ENCODE results near the gene IFNAR1.
"Not testable (repeated sequence)": the region's sequence is repeated elsewhere in the genome, so short reads cannot be mapped to it uniquely, and the experiment has no call there.

The IFNAR1 gene

GRCh38 chr21:33308586-33309490, 15.9 kb upstream of the IFNAR1 start:
- DNase-seq: no peak

DNA sequence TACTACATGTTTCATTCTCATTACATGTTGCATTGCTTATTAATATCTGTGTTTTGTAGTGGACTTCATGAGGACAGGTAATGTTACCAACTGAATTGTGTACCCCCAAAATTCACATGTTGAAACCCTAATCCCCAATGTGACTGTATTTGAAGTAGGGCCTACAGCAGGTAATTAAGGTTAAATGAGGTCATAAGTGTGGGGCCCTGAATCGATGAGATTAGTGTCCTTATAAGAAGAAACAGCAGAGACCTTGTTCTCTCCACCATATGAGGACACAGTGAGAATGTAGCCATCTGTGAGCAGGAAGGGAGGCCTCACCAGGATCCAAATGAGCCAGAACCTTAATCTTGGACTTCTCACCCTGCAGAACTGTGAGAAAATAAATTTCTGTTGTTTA, 15.0 kb upstream of the IFNAR1 start:
- no peak for DNase-seq

- no peak for DNase-seq
Observed at GRCh38 chr21:33312121-33312520, 12.6 kb upstream of the IFNAR1 start.

DNA sequence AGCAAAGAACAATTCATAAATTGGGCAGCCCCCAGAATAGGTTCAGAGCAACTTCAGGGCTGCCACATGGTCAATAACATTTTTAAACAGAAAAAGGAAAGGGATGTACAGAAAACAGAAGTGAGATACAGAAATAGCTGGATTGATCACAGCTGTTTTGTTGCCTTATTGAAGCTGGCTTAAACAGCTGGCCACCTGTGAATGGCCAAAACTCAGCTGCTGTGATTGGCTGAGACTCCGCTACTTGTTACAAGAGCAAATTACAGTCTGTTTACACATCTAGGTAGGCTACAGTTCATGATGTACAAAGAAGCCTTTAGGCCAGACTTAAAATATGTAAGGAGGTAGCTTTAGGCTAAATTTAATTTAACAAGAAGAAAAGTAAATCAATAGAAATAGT, 11.6 kb upstream of the IFNAR1 start:
- no peak for DNase-seq

- no peak for DNase-seq
Observed at GRCh38 chr21:33313611-33314010, 11.2 kb upstream of the IFNAR1 start.

DNA sequence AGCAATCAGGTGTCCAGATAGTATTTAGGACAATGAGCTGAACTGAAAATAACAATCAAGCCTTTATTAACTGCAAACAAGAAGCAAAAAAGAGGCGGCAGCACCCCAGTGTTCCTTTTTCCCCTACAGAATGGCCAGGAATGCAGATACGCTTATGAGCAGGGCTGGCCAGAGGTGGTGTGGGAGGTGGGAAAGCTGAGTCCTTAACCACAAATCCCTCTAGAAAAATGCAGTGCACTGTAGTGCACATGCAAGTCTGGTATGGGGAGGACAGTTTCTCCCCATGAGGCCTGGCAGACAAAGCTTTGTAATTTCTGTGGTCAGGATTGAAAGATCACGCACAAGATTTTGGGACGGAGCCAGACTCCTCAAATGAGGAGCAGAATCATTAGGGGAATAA, 10.7 kb upstream of the IFNAR1 start:
- DNase-seq: no peak

GRCh38 chr21:33315946-33316710, 8.6 kb upstream of the IFNAR1 start:
- DNase-seq: no peak

DNA sequence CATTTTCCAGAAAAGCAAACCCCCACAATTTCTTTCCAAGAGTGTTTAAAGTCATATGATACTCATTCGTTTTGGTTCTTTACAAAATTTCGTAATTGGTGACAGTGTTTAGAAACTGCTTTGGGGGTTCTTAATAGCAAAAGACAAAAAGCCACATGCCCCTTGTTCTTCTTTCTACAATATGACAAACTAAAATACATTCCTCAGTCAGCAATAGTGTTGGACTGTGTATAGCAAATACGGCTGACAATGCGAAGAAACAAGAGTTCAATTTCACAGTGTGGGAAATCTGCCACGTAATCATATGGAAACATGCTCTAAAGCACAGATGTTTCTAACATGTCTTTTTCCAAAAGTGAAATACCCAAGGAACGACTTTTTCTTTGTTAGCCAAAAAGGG, 7.6 kb upstream of the IFNAR1 start:
- no peak for DNase-seq

GRCh38 chr21:33317786-33318486, 6.8 kb upstream of the IFNAR1 start:
- DNase-seq: no peak

- not testable (repeated sequence) for DNase-seq
Observed at GRCh38 chr21:33321005-33321404, 3.8 kb upstream of the IFNAR1 start.

- not testable (repeated sequence) for DNase-seq
Observed at GRCh38 chr21:33323610-33324009, 1.2 kb upstream of the IFNAR1 start.

DNA sequence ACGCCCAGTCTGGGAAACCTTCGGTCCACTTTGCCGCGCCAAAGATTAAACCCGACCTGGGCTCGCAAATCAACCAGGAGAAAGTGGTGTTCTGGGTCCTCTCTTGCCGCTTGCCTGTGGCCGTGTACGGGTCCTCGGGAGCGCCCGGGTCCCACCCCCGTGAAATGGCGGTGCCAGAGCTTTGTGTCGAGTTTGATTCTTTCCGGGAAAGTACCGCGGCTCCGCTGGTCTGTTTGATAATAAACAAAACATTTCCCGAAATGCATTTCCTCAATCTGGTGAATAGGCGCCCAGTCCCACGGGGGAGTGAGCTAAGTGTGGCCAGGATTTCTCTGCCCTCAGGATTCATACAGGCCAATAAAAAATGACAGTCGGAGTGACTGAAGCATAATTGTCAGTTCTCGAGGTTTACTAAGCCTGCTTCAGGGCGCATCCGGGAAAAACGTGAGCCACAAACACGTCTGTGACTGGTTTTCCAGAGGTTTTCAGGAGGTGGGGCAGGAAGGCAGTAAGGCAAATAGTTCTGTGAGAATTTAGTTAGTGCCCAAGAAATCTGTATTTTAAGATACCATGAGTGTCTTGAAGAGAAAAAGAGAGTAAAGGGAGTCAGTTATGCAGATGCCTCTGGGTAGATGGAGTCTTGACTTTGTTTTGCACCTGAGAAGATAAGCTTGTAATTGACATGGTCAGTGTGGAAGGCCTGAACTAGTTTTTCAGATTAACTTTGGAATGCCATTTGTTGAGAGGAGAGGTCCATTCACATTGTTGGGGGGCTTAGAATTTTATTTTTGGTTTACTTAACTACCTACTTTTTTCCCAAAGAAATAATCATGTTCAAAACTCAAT, 675 bp downstream of the IFNAR1 start:
- peak; percentile 62 for DNase-seq

GRCh38 chr21:33327326-33327725, 2.6 kb downstream of the IFNAR1 start:
- DNase-seq: no peak

GRCh38 chr21:33327792-33328433, 3.1 kb downstream of the IFNAR1 start:
- DNase-seq: no peak

DNA sequence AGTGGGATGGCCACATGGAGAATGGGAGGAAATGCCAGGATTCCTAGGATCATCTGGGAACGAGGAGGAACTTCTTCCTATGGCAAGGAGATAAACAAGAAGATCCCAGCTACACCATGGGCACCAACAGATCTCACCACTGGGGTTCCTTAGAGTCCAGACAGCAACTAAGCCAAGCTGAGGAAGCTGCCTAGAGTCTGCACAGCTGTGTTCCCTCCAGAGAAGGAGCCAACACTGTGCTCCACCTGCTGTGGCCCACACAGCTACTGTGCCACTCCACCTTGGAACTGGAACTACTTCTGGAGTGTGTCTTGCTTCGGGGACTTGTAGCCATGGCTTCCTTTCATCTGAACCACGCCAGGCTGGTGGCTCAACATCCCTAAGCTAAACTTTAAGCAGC, 6.0 kb downstream of the IFNAR1 start:
- DNase-seq: no peak

GRCh38 chr21:33332143-33332542, 7.4 kb downstream of the IFNAR1 start:
- no peak for DNase-seq

DNA sequence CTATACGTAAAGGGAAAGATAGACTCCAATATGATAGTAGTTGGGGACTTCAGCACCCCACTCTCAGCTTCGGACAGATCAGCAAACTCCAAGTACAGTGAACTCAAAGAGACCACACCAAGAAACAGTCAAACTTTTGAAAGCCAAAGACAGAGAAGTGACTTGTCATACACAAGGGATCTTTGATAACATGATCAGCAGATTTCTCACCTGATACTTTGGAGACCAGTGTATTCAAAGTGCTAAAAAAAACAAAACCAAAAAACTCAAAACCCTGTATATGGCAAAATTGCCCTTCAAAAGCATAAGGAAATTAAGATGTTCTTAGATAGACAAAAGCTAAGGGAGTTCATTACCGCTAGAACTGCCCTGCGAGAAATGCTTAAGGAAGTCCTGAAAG, 9.4 kb downstream of the IFNAR1 start:
- no peak for DNase-seq

GRCh38 chr21:33334824-33335223, 10.1 kb downstream of the IFNAR1 start:
- DNase-seq: no peak

DNA sequence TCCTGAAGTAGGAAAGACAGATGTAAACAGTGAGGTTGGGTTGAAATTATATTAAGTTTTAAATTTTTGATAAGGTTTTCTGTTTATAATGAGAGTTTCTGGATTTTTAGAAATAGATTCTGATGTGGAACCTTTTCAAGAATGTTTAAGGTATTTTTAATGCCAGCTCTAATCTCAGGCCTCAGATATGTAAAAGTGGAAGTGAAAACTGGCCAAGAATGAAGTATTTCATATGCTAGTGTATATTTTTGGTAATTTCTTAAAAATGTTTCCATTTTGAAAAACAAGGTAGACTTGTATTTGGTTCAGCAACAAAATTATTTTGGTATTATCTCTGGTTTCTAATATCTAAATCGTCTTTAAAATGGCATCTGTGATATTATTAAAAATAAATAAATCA, 14.4 kb downstream of the IFNAR1 start:
- no peak for DNase-seq

DNA sequence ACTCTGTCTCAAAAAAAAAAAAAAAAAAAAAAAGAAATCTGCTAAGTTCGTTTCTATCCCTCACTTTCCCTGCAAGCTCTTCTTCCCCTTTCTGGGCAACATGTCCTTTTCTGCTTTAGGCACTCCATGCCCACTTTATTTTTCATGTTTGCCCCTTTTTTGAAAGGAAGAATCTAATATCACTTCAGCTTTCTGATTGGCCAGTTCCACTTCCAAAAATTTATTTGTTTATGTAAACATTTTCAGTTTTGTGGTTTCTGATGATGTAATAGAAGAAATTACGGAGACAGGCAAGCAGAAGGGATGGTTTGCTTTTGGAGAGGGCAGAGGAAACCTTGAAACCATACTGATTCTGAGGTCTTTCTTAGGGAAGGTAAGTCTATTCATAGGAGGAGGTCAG, 15.1 kb downstream of the IFNAR1 start:
- DNase-seq: no peak

GRCh38 chr21:33345751-33346238, 21.0 kb downstream of the IFNAR1 start:
- DNase-seq: no peak

DNA sequence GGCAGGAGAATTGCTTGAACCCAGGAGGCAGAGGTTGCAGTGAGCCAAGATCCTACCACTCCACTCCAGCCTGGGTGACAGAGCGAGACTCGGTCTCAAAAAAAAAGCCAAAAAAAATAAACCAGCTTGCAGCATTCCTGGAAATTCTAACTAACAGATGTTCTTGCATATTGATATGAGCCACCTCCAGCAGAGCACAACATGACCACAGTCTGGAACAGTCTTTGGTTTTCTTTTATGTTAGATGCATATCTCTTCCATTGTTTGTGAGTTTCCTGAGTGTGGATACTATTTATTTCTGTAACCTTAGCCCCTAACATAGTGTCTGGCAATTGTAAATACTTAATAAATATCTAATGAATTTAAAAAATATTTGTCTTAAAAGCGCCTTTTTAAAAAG, 23.9 kb downstream of the IFNAR1 start:
- no peak for DNase-seq

All from NK-92 treated with Interleukin-12 subunit alpha and Interleukin-12 subunit beta, amount 100 ng/mL, for 24 hours (cell line).